Lung (tissue), 12 donors: ENCODE data around the gene XXYLT1. TPM values are rescaled to one million over a fixed set of nuclear protein-coding genes. Genes with fewer than 3 reads are reported as not detected.

Source experiments
- ATAC-seq: fragments of 200-7000 bp; cut with Tn5 transposase; one replicate; pipeline ENCODE4 v1.9.1; 2020; ENCODE audit warnings: moderate number of reproducible peaks; ENCODE audit not compliant: insufficient read depth, low FRiP score
- DNase-seq, 3 donors: peaks; one replicate each; pipeline ENCODE4 v3.0.0-alpha.2; 2013 to 2017
- H3K27ac ChIP-seq, 2 donors: one replicate each; pipeline ENCODE4 v1.5.1; 2013; ENCODE audit warnings: mild to moderate bottlenecking in 2 of 2, moderate library complexity in 2 of 2, control low read depth in 1 of 2, inconsistent platforms in 1 of 2, low read depth in 1 of 2, low read length in 1 of 2
- H3K27me3 ChIP-seq, 3 donors: one replicate each; pipeline ENCODE4 v1.5.1; 2013; ENCODE audit warnings: low read length in 2 of 3; ENCODE audit not compliant: control insufficient read depth in 3 of 3, insufficient read depth in 3 of 3
- H3K36me3 ChIP-seq, 4 donors: one replicate each; pipeline ENCODE4 v1.5.1; 2013; ENCODE audit warnings: low read length in 4 of 4, mild to moderate bottlenecking in 1 of 4, moderate library complexity in 1 of 4; ENCODE audit not compliant: control insufficient read depth in 4 of 4, insufficient read depth in 4 of 4
- H3K4me1 ChIP-seq, 5 donors: one replicate each; pipeline ENCODE4 v1.5.1; 2013; ENCODE audit warnings: low read length in 5 of 5, mild to moderate bottlenecking in 2 of 5, moderate library complexity in 1 of 5; ENCODE audit not compliant: control insufficient read depth in 5 of 5, insufficient read depth in 5 of 5
- H3K4me3 ChIP-seq: one replicate; pipeline ENCODE4 v1.5.1; 2013; ENCODE audit warnings: mild to moderate bottlenecking, control low read depth, moderate library complexity
- H3K9ac ChIP-seq, 2 donors: one replicate each; pipeline ENCODE4 v1.5.1; 2013; ENCODE audit warnings: low read length in 2 of 2, control low read depth in 1 of 2; ENCODE audit not compliant: insufficient read depth in 1 of 2
- H3K9me3 ChIP-seq, 4 donors: one replicate each; pipeline ENCODE4 v1.5.1; 2013; ENCODE audit warnings: low read length in 3 of 4, mild to moderate bottlenecking in 1 of 4, moderate library complexity in 1 of 4; ENCODE audit not compliant: control insufficient read depth in 4 of 4, insufficient read depth in 3 of 4
- WGBS, 2 donors: extraction: QIAGEN DNeasy Blood & Tissue Kit; methylation state at CpG; one replicate each; pipeline ENCODE4 v1.1.7; 2013; 5-methylcytosine and 5-hydroxymethylcytosine counted together
- polyA plus RNA-seq, 2 donors: library from polyadenylated mRNA; stranded (reverse); fragments of 200-250 nt; gene quantifications; one replicate each; pipeline ENCODE4 v1.2.1, GENCODE V29; 2013
- total RNA-seq, 2 donors: library from RNA; depleted of rRNA in 1 of 2; stranded (reverse); fragments of >200 nt in 1 of 2; gene quantifications; one replicate each; pipeline ENCODE4 v1.2.1, GENCODE V29; 2014 to 2021
- TF ChIP-seq, protein P1 (sequence below): IDR thresholded peaks from 2 replicates; pipeline ENCODE4 v1.5.1; 2012; ENCODE audit warnings: mild to moderate bottlenecking; ENCODE audit errors: control extremely low read depth, extremely low read depth
- donor health status: control.
- donor health status: control.
- donor health status: Bipolar disorder and iron deficiency.
- donor health status: healthy.
- donor health status: DM: yes; HTN: yes; CAD: no.

The XXYLT1 gene
- total and polyA plus RNA-seq, 4 donors: 4.7 to 15.4 (median 11.4) TPM

DNA sequence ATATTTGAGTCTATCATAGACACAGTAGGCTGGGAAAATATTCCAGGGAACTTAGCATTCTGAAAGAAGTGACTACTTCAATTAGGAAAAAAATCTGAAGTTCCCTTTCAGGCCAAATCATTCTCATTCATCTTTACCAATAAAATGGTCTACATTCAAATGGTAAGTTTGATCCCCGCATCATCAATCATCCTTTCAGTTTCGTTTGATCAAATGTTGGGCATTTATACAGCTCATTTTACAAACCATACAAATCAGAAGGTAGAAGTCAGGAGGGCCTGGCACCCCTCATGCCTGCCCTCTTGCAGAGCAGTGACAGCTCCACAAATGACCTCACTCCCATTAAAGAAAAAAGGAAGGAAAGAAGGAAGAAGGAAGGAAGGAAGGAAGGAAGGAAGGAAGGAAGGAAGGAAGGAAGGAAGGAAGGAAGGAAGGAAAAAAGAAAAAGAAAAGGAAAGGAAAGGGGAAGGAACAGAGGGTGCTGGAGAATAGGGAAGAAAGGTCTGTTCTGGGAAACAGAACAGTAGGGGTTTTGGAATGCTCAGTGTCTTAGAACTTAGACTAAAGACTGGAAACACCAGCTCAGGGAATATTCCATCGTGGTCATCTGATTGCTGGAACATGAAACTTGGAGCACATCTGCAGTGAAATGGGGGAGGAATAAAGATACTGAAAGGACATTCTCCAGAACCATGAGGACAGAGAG, 86.1 kb downstream of the XXYLT1 start:
- no peaks in the 10 kb centered on the region for H3K36me3 ChIP-seq
- ATAC-seq (no peak), DNase-seq (no peak)
- no peaks in the 10 kb centered on the region for H3K9me3 ChIP-seq
- H3K9ac ChIP-seq: no peak overlapping the region
- TF ChIP-seq, protein P1, sequence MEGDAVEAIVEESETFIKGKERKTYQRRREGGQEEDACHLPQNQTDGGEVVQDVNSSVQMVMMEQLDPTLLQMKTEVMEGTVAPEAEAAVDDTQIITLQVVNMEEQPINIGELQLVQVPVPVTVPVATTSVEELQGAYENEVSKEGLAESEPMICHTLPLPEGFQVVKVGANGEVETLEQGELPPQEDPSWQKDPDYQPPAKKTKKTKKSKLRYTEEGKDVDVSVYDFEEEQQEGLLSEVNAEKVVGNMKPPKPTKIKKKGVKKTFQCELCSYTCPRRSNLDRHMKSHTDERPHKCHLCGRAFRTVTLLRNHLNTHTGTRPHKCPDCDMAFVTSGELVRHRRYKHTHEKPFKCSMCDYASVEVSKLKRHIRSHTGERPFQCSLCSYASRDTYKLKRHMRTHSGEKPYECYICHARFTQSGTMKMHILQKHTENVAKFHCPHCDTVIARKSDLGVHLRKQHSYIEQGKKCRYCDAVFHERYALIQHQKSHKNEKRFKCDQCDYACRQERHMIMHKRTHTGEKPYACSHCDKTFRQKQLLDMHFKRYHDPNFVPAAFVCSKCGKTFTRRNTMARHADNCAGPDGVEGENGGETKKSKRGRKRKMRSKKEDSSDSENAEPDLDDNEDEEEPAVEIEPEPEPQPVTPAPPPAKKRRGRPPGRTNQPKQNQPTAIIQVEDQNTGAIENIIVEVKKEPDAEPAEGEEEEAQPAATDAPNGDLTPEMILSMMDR: no peak
- H3K27me3 ChIP-seq: no peaks in the 10 kb centered on the region
- H3K4me3 ChIP-seq: no peak overlapping the region
- 83 to 89% methylated on average over 3 of the region's 3 CpGs for WGBS, 2 donors
- H3K27ac ChIP-seq: no peak overlapping the region
- peaks cover 4 to 40% (median 17%) of the 10 kb centered on the region in 5 donors for H3K4me1 ChIP-seq

DNA sequence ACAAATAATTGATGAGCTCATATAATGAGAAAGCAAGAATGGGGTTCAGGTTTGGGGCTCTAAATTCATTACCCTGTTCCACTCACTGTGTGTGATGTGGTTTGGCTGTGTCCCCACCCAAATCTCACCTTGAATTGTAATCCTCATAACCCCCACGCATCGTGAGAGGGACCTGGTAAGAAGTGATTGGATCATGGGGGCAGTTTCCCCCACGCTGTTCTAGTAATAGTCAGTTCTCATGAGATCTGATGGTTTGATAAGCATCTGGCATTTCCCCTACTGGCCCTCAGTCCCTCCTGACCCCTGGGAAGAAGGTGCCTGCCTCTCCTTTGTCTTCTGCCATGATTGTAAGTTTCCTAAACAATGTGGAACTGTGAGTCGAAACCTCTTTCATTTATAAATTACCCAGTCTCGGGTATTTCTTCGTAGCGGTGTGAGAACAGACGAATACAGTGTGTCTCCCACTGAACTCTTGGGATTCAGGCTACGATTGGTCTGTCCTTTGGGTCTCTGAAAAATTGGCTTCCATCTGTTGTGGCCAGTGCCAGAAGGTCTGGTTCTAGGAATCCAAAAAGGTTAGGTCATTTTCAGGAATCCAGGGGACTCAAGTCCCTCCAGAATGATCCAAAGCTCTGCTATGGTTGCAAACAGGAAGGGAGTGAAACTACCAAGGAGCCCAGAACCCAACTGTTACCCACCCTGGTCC, 87.7 kb downstream of the XXYLT1 start:
- Histone ChIP-seq H3K36me3 (no peaks in the 10 kb centered on the region), H3K4me3 (no peak overlapping the region), H3K27ac (peak overlapping the region in 1 of 2 donors; percentile 32), H3K27me3 (no peaks in the 10 kb centered on the region), H3K4me1 (peaks cover 6 to 49% (median 22%) of the 10 kb centered on the region in 5 donors), H3K9me3 (no peaks in the 10 kb centered on the region), H3K9ac (no peak overlapping the region)
- no peak for DNase-seq
- TF ChIP-seq, protein P1: no peak
- ATAC-seq: no peak
- 82 to 87% methylated on average over 9 of the region's 9 CpGs for WGBS, 2 donors

DNA sequence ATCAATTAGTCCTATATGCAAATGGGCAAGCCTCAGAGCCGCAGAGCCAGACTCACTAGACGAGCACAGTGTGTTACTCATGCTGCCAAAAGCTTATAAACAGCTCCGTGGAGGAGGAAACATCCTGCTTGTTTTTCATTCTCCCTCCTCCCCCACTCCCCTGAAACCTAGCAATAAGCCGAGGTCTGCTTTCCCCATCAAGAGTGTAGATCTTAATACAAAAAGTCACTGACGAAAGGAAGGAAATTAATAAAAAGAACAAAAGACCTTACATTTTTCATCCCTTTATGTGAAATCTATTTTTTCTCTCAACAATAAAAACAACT, 88.5 kb downstream of the XXYLT1 start:
- no peak overlapping the region for H3K9ac ChIP-seq
- H3K4me1 ChIP-seq: peaks cover 9 to 51% (median 18%) of the 10 kb centered on the region in 5 donors
- WGBS, 2 donors: 49 to 52% methylated on average over 5 of the region's 5 CpGs

More for the DNA sequence above, 88.5 kb downstream of the XXYLT1 start:
- no peak for ATAC-seq
- Histone ChIP-seq H3K27me3 (no peaks in the 10 kb centered on the region), H3K27ac (no peak overlapping the region), H3K4me3 (no peak overlapping the region), H3K9me3 (no peaks in the 10 kb centered on the region), H3K36me3 (no peaks in the 10 kb centered on the region)
- peak; percentile 52 to 89 (median 81) for DNase-seq
- TF ChIP-seq, protein P1: no peak
